Neural cell (in vitro differentiated cells): ENCODE data around the gene LTN1. TPM values are rescaled to one million over a fixed set of nuclear protein-coding genes. Genes with fewer than 3 reads are reported as not detected.

Experiments used
- H2AFZ ChIP-seq: fragments of 200-600, 300-800 bp; sonication (generic), shearing (Covaris generic); 2 replicates; pipeline ENCODE4 v1.6.0; 2014; ENCODE audit warnings: low read depth, mild to moderate bottlenecking, antibody characterized with exemption, low read length, moderate library complexity
- H3F3A ChIP-seq: fragments of 200-600 bp; shearing (Covaris generic); 2 replicates; pipeline ENCODE4 v1.6.1; 2016; ENCODE audit warnings: mild to moderate bottlenecking, moderate library complexity, mixed read lengths, antibody characterized with exemption, low read length; ENCODE audit not compliant: insufficient read depth, poor library complexity, severe bottlenecking
- H3K27ac ChIP-seq: fragments of 200-600, 300-800 bp; sonication (generic), shearing (Covaris generic); 2 replicates; pipeline ENCODE4 v1.5.1; 2014; ENCODE audit warnings: mild to moderate bottlenecking, low read length, moderate library complexity
- H3K27me3 ChIP-seq: fragments of 300-800, 200-600 bp; sonication (generic), shearing (Covaris generic); 2 replicates; pipeline ENCODE4 v1.6.0; 2014; ENCODE audit warnings: mild to moderate bottlenecking, low read depth, low read length, moderate library complexity; ENCODE audit not compliant: insufficient read depth
- H3K36me3 ChIP-seq: fragments of 300-800, 200-600 bp; sonication (generic), shearing (Covaris generic); 2 replicates; pipeline ENCODE4 v1.5.1; 2014; ENCODE audit warnings: mild to moderate bottlenecking, antibody characterized with exemption, low read length, moderate library complexity; ENCODE audit not compliant: insufficient read depth
- H3K4me2 ChIP-seq: fragments of 300-800, 200-600 bp; sonication (generic), shearing (Covaris generic); 2 replicates; pipeline ENCODE4 v1.6.0; 2014; ENCODE audit warnings: mild to moderate bottlenecking, low read length
- H3K4me3 ChIP-seq: fragments of 300-800, 200-600 bp; sonication (generic), shearing (Covaris generic); 2 replicates; pipeline ENCODE4 v1.5.1; 2014; ENCODE audit warnings: mild to moderate bottlenecking, low read length, moderate library complexity
- H3K79me2 ChIP-seq: fragments of 200-600 bp; shearing (Covaris generic); replicated peaks from 2 replicates; pipeline ENCODE4 v1.6.0; 2014; ENCODE audit warnings: mild to moderate bottlenecking, low read length, moderate library complexity; ENCODE audit not compliant: insufficient read depth
- H3K9ac ChIP-seq: fragments of 300-800, 200-600 bp; sonication (generic), shearing (Covaris generic); 2 replicates; pipeline ENCODE4 v1.6.1; 2016; ENCODE audit warnings: mild to moderate bottlenecking, low read length, mixed read lengths
- H3K9me2 ChIP-seq: fragments of 200-600 bp; shearing (Covaris generic); 2 replicates; pipeline ENCODE4 v1.6.1; 2016; ENCODE audit warnings: mild to moderate bottlenecking, low read length, mixed read lengths; ENCODE audit not compliant: insufficient read depth
- H3K9me3 ChIP-seq: fragments of 200-600, 300-800 bp; sonication (generic), shearing (Covaris generic); 2 replicates; pipeline ENCODE4 v1.6.1; 2016; ENCODE audit warnings: mild to moderate bottlenecking, mixed run types, low read length, moderate library complexity, mixed read lengths
- H4K20me1 ChIP-seq: fragments of 200-600 bp; shearing (Covaris generic); 2 replicates; pipeline ENCODE4 v1.6.1; 2016; ENCODE audit warnings: mild to moderate bottlenecking, mixed run types; ENCODE audit not compliant: insufficient read depth
- EP300 ChIP-seq: fragments of 450-650 bp; conservative IDR thresholded peaks from 2 replicates; pipeline ENCODE4 v1.6.1; 2014; ENCODE audit warnings: antibody characterized with exemption, mild to moderate bottlenecking, moderate library complexity; ENCODE audit not compliant: poor library complexity, severe bottlenecking
- EZH2 ChIP-seq: fragments of 200-600, 300-800 bp; shearing (Covaris generic), sonication (generic); IDR thresholded peaks from 2 replicates; pipeline ENCODE4 v1.6.1; 2014; ENCODE audit warnings: antibody characterized with exemption, low read length, borderline replicate concordance, mild to moderate bottlenecking; ENCODE audit not compliant: insufficient read depth, poor library complexity, severe bottlenecking
- MXI1 ChIP-seq: fragments of 450-650 bp; conservative IDR thresholded peaks from 2 replicates; pipeline ENCODE4 v1.6.1; 2014; ENCODE audit warnings: antibody characterized with exemption, mild to moderate bottlenecking; ENCODE audit not compliant: poor library complexity, severe bottlenecking
- POLR2AphosphoS5 ChIP-seq: IDR thresholded peaks from 2 replicates; pipeline ENCODE4 v1.6.1; 2012
- RAD21 ChIP-seq: fragments of 450-650 bp; conservative IDR thresholded peaks from 2 replicates; pipeline ENCODE4 v1.6.1; 2014; ENCODE audit warnings: antibody characterized with exemption, mild to moderate bottlenecking, moderate library complexity
- REST ChIP-seq: IDR thresholded peaks from 2 replicates; pipeline ENCODE4 v1.6.1; 2012; ENCODE audit warnings: borderline replicate concordance
- SMC3 ChIP-seq: fragments of 450-650 bp; conservative IDR thresholded peaks from 2 replicates; pipeline ENCODE4 v1.6.1; 2014; ENCODE audit warnings: antibody characterized with exemption, mild to moderate bottlenecking, moderate library complexity; ENCODE audit not compliant: poor library complexity
- TAF1 ChIP-seq: IDR thresholded peaks from 2 replicates; pipeline ENCODE4 v1.6.1; 2012; ENCODE audit warnings: low read depth
- polyA plus RNA-seq: library from polyadenylated mRNA; depleted of rRNA; stranded (reverse); fragments of >200 nt; gene quantifications from 2 replicates; pipeline ENCODE4 v1.2.3, GENCODE V29; 2014
- TF ChIP-seq, protein P1 (sequence below): fragments of 450-650 bp; IDR thresholded peaks from 2 replicates; pipeline ENCODE4 v1.5.1; 2014; ENCODE audit warnings: antibody characterized with exemption, mild to moderate bottlenecking, moderate library complexity; ENCODE audit not compliant: poor library complexity, severe bottlenecking

LTN1 gene
- polyA plus RNA-seq, 1 donor from 2014 or later, result 62.1 TPM

DNA sequence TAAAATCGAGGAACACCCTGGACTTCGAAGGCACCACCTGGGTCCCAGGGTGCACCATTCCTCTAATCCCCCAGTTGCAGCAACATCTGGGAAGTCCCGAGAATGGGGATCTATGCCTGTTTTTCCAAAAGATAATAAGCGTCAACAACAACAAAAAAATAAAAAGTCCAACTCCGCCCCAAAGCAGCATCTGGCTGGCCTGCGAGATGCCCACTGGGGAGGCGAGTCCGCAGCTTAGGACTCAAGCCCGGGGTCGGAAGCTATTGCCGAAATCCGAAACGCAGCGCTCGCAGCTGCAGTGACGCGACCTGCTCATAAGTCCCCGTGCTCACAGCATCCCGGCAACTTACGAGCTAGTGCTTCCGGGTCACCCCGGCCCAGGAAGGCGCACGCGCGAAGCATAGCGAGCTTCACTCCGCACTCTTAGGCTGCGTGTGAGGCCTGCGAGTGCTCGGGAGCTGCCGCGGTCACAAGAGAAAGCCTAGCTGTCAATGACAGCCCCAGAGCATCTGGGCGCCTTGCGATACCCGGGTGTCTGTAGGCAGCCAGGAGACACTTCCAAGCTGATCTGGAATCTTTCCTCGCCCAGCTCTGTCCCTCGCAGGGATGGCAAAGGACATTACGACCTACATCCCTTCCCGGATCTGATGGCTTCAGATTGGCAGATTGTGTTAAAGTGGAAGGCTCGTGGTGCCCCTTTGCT lies 9.9 kb upstream of the LTN1 start:
- Histone ChIP-seq H3F3A (no peaks in the 10 kb centered on the region), H3K9ac (peak overlapping the region; percentile 93), H3K4me2 (peak overlapping the region; percentile 94), H3K27ac (peak overlapping the region; percentile 96), H3K9me2 (no peaks in the 10 kb centered on the region), H3K36me3 (no peaks in the 10 kb centered on the region), H2AFZ (peak overlapping the region; percentile 91), H3K79me2 (no peaks in the 10 kb centered on the region), H3K9me3 (no peaks in the 10 kb centered on the region), H3K27me3 (no peaks in the 10 kb centered on the region), H4K20me1 (no peaks in the 10 kb centered on the region), H3K4me3 (peak overlapping the region; percentile 80)
- TF ChIP-seq EZH2 (no peak), EP300 (peak; percentile 75), POLR2AphosphoS5 (peak; percentile 99), MXI1 (peak; percentile 91), TAF1 (peak; percentile 97), SMC3 (peak; percentile 53), RAD21 (peak; percentile 44), REST (peak; percentile 96)
- TF ChIP-seq, protein P1, sequence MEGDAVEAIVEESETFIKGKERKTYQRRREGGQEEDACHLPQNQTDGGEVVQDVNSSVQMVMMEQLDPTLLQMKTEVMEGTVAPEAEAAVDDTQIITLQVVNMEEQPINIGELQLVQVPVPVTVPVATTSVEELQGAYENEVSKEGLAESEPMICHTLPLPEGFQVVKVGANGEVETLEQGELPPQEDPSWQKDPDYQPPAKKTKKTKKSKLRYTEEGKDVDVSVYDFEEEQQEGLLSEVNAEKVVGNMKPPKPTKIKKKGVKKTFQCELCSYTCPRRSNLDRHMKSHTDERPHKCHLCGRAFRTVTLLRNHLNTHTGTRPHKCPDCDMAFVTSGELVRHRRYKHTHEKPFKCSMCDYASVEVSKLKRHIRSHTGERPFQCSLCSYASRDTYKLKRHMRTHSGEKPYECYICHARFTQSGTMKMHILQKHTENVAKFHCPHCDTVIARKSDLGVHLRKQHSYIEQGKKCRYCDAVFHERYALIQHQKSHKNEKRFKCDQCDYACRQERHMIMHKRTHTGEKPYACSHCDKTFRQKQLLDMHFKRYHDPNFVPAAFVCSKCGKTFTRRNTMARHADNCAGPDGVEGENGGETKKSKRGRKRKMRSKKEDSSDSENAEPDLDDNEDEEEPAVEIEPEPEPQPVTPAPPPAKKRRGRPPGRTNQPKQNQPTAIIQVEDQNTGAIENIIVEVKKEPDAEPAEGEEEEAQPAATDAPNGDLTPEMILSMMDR, result peak; percentile 17

- H3K27ac ChIP-seq, result peak overlapping the region; percentile 82
- peak overlapping the region; percentile 73 for H3K4me3 ChIP-seq
- H3K9me2 ChIP-seq, result no peaks in the 10 kb centered on the region
- TF ChIP-seq MXI1, result no peak
- no peak for TF ChIP-seq RAD21
- no peak for TF ChIP-seq EP300
- TF ChIP-seq REST, result no peak
- no peak for TF ChIP-seq SMC3
- no peak for TF ChIP-seq EZH2
- no peak for TF ChIP-seq TAF1
- no peak for TF ChIP-seq POLR2AphosphoS5
- TF ChIP-seq, protein P1, result no peak
- H3K79me2 ChIP-seq, result peaks cover 30% of the 10 kb centered on the region
- H2AFZ ChIP-seq, result peak overlapping the region; percentile 43
- H3K9me3 ChIP-seq, result no peaks in the 10 kb centered on the region
- no peaks in the 10 kb centered on the region for H4K20me1 ChIP-seq
- peak overlapping the region; percentile 34 for H3K4me2 ChIP-seq
- H3K9ac ChIP-seq, result peak overlapping the region; percentile 60
- H3K27me3 ChIP-seq, result no peaks in the 10 kb centered on the region
- H3K36me3 ChIP-seq, result no peaks in the 10 kb centered on the region
- H3F3A ChIP-seq, result no peaks in the 10 kb centered on the region
These were observed 584 bp upstream of the LTN1 start for GRCh38 chr21:28993293-28993629.
